Cardiac muscle cell (in vitro differentiated cells and primary cell): ENCODE data around the gene SIRT6. TPM values are rescaled to one million over a fixed set of nuclear protein-coding genes. Genes with fewer than 3 reads are reported as not detected.
A peak's percentile ranks its signal among the peaks of the same experiment; 100 is the strongest.

ENCODE experiments used
- DNase-seq, 2 donors: peaks; one replicate each; pipeline versions ENCODE4 v3.0.0 to v3.0.0-alpha.2; 2010 to 2017; ENCODE audit warnings: low read depth in 1 of 2, low spot score in 1 of 2
- H3K27ac ChIP-seq: fragments of 200-600 bp; sonication (generic); 2 replicates; pipeline ENCODE4 v1.5.1; 2016
- H3K27me3 ChIP-seq: fragments of 200-600 bp; sonication (generic); 2 replicates; pipeline ENCODE4 v1.6.0; 2016; ENCODE audit warnings: control low read depth
- H3K36me3 ChIP-seq: fragments of 200-600 bp; sonication (generic); 2 replicates; pipeline ENCODE4 v1.5.1; 2016; ENCODE audit warnings: control low read depth
- H3K4me1 ChIP-seq: fragments of 200-600 bp; sonication (generic); 2 replicates; pipeline ENCODE4 v1.8.1; 2017; ENCODE audit warnings: low read depth, mild to moderate bottlenecking, mixed run types
- H3K4me3 ChIP-seq: fragments of 200-600 bp; sonication (generic); 2 replicates; pipeline ENCODE4 v1.5.1; 2016; ENCODE audit warnings: mild to moderate bottlenecking
- H3K9me3 ChIP-seq: fragments of 200-600 bp; sonication (generic); 2 replicates; pipeline ENCODE4 v1.5.1; 2017; ENCODE audit warnings: low read depth, mild to moderate bottlenecking, control low read depth
- polyA plus RNA-seq: library from polyadenylated mRNA; unstranded; fragments of >200 nt; fragmentation: Nextera tagmentation; extraction: Ambion mirVana; gene quantifications from 2 replicates; pipeline ENCODE4 v1.2.1, GENCODE V29; 2016
- total RNA-seq: library from RNA; depleted of rRNA; stranded (reverse); fragments of >200 nt; gene quantifications from 2 replicates; pipeline ENCODE4 v1.2.3, GENCODE V29; 2016
- TF ChIP-seq, protein P1 (sequence below): IDR thresholded peaks from 2 replicates; pipeline ENCODE4 v1.5.1; 2012; ENCODE audit warnings: low read depth, mild to moderate bottlenecking, low read length

SIRT6 gene
- total and polyA plus RNA-seq, 2 experiments from 2014 or later = 11.3 to 34.2 TPM

DNA sequence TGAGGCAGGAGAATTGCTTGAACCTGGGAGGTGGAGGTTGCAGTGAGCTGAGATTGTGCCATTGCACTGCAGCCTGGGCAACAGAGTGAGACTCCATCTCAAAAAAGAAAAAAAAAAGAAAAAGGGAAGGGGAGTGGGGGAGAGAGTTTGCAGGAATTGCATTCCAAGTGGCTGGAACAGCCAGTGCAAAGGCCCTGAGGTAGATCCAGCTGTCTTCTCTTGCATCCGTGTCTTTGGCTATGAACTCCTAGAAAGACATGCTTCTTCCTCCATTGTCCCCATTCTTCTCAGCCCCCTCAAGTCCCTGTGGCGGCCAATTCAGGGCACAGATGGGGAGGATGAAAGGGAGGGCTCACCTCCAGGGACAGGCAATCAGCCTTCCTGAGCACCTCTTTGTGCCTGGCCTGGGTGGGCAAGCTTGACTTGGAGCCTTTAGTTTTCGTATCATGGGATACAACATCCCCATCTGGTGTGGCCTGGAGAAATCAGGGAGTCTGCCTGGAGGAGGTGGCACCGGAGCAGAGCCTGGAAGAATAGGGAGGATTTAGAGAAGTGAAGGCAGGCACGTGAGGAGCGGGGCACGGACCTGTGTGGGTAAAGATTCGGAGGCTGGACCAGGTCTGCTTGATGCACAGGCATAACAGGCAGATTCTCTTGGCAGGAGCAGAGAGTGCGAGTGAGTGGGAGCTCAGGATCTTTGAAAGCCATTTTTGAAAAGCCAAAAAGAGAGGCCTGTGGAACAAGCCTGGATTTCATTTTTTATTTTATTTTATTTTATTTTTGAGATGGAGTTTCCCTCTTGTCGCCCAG, 5.2 kb upstream of the SIRT6 start:
- no peaks in the 10 kb centered on the region for H3K36me3 ChIP-seq
- DNase-seq = no peak
- H3K4me3 ChIP-seq = no peak overlapping the region
- no peaks in the 10 kb centered on the region for H3K27me3 ChIP-seq
- TF ChIP-seq, protein P1, sequence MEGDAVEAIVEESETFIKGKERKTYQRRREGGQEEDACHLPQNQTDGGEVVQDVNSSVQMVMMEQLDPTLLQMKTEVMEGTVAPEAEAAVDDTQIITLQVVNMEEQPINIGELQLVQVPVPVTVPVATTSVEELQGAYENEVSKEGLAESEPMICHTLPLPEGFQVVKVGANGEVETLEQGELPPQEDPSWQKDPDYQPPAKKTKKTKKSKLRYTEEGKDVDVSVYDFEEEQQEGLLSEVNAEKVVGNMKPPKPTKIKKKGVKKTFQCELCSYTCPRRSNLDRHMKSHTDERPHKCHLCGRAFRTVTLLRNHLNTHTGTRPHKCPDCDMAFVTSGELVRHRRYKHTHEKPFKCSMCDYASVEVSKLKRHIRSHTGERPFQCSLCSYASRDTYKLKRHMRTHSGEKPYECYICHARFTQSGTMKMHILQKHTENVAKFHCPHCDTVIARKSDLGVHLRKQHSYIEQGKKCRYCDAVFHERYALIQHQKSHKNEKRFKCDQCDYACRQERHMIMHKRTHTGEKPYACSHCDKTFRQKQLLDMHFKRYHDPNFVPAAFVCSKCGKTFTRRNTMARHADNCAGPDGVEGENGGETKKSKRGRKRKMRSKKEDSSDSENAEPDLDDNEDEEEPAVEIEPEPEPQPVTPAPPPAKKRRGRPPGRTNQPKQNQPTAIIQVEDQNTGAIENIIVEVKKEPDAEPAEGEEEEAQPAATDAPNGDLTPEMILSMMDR = no peak
- H3K9me3 ChIP-seq = no peaks in the 10 kb centered on the region
- H3K27ac ChIP-seq = no peak overlapping the region
- H3K4me1 ChIP-seq = no peaks in the 10 kb centered on the region

DNA sequence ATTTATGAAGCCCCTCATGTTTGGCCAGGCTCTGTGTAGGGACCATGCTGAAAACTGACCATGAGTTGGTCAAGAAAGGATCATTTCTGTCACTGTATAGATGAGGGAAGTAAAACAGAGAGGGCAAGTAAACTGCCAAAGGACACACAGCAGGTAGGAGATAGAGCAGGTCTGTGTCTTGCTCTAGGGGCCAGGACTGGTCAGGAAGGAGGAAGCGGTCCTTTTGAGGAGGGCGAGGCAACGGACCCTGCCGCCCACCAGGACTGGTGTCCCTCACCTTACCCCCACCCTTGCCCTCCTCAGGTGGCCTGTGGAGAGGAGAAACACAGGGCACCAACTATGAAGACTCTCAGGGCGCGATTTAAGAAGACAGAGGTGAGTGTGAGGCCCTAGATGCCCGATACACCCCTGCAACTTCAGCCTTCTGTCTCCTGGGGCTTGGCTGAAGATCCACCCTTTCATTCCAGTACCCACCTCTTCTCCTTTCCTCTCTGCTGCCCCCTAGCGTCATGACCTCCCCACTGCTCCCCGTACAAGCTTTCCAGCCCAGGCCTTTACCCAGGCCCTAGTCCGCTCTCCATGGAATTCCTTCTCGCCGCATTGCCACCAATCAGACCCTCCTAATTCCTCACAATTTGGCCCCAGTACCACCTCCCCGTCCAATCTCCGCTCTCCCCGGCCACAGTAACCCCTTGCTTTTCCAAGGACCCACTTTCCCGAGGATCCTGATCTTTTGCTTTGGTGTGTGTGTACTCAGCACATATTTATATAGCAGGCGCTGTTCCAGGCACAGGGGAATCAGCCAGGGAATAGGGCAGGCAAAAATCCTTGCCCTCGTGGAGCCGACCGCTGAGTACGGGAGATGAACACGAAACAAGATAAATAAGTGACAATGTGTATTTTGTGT, 4.0 kb upstream of the SIRT6 start:
- Histone ChIP-seq H3K27me3 (no peaks in the 10 kb centered on the region), H3K9me3 (no peaks in the 10 kb centered on the region), H3K4me1 (no peaks in the 10 kb centered on the region), H3K36me3 (no peaks in the 10 kb centered on the region), H3K27ac (no peak overlapping the region), H3K4me3 (no peak overlapping the region)
- DNase-seq = peak; percentile 79 to 84
- TF ChIP-seq, protein P1 = peak; percentile 90

DNA sequence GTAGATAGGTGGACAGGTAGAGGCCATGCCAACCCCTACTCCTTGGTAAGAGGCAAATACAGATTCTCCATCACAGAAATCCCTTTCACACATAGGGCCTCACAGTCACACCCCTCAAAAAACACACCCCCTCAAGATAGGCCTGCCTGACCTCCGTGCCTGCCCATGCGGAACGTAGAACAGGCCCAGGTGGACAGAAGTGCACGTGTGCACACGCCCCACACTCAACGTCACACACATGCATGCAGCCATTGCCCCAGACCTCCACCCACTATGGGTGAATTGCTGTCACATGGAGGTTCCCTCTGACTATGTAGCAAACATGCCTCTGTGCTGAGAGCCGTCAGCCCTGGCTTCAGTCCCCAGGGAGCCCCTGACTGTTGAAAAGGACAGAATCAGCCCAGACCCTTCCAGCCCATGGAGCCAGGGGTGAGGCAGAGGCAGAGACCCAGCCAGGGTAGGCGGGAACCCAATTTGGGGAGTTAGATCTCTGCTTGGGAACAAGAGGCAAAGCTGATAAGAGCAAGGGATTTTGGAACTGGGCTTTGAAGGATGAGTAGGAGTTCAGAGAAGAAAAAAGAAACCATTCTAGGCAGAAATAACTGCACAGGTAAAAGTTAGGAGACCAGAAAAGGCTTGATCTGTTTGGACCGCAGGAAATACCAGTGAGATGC, 3.2 kb upstream of the SIRT6 start:
- H3K9me3 ChIP-seq = no peaks in the 10 kb centered on the region
- H3K4me1 ChIP-seq = no peaks in the 10 kb centered on the region
- DNase-seq = no peak
- no peak overlapping the region for H3K27ac ChIP-seq
- no peak overlapping the region for H3K4me3 ChIP-seq
- no peaks in the 10 kb centered on the region for H3K36me3 ChIP-seq
- TF ChIP-seq, protein P1 = no peak
- H3K27me3 ChIP-seq = no peaks in the 10 kb centered on the region

DNA sequence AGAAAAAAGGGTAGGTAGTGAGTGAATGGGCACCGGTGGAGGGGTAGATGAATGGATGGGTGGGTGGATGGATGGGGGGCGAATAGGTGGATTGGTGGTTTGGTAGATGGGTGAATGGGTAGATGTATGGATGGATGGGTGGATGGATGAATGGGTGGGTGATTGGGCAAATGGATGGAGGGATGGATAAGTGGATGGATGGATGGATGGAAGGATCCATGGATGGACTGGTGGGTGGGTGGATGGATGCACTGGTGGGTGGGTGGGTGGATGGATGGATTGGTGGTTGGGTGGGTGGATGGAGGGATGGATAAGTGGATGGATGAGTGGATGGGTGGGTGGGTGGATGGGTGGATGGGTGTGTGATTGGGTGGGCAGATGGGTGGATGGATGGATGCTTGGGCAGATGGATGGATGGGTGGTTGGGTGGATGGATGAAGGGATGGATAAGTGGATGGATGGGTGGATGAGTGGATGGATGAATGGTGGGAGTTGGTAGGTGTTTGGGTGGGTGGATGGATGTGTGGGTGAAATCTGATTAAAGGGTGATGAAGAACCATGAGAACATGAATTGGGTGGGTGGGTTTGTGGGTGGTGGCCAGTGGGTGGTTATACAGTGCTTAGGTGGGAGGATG, 2.5 kb upstream of the SIRT6 start:
- H3K27ac ChIP-seq = no peak overlapping the region
- no peak overlapping the region for H3K4me3 ChIP-seq
- no peaks in the 10 kb centered on the region for H3K9me3 ChIP-seq
- H3K4me1 ChIP-seq = no peaks in the 10 kb centered on the region
- TF ChIP-seq, protein P1 = no peak
- no peaks in the 10 kb centered on the region for H3K36me3 ChIP-seq
- H3K27me3 ChIP-seq = no peaks in the 10 kb centered on the region
- DNase-seq = no peak
